NCI-H1092 (cell line): ENCODE measurements around the gene OSER1.
"Not testable (repeated sequence)": the region's sequence is repeated elsewhere in the genome, so short reads cannot be mapped to it uniquely, and the experiment has no call there.

Source experiments
- DNase-seq: peaks from one replicate; lab custom pipeline; 2025; lab: John Stamatoyannopoulos, UW

Gene OSER1

GRCh38 chr20:44200371-44200770, 10.2 kb downstream of the OSER1 start:
- DNase-seq, result no peak

DNA sequence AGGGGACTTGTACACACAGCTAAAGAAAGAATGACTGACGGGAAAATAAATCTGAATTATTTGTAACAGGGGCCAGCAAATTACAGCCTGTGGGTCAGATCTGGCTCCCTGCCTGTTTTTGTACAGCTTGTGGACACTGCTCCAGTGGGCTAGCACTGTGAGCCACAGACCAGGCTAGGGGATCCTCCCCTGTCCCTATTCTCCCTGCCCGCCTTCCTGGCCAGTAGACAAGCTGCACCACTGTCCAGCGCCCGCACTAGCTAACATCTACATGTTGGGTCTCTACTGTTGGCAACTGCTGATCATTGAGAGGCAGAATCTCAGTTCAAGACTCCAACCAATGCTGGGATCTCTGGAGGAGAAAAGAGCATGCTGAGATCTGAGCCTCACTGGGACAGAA, 10.7 kb downstream of the OSER1 start:
- DNase-seq, result no peak

GRCh38 chr20:44198872-44199271, 11.7 kb downstream of the OSER1 start:
- DNase-seq, result no peak

DNA sequence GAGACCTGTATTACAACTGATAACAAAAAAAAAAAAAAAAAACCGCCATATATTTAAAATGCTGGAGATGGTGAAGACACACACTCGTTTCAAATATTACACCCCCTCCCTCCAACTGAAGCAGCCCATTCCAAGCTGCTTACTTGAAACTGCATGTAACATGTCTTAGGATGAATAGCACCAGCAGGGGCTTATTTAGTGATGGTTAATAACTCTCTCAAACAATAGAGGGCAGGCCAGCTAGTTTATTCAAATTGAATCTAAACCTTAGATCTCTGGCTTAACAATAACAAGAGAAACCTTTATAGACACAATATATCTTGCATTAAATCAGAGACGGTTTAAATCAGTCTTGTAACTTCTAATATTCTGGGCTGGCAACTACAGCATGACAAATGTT, 14.3 kb downstream of the OSER1 start:
- no peak for DNase-seq

DNA sequence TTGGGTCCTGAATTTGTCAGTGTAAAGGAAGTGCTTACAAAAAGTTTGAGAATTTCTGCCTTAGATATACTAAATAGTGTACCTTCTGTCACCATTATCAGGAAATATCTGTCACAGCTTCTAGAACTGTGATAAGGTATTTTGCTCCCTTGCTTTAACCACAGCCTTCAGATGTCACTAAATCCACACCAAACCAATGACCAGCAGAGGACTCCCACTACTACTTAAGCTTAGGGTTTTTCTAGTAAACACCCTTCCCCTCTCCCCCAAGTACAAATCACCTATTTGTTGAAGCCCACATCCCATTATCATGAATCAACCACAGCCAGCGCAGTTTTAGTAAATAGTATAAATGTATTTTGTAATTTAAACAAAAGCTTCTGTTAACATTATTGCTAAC, 15.0 kb downstream of the OSER1 start:
- no peak for DNase-seq

DNA sequence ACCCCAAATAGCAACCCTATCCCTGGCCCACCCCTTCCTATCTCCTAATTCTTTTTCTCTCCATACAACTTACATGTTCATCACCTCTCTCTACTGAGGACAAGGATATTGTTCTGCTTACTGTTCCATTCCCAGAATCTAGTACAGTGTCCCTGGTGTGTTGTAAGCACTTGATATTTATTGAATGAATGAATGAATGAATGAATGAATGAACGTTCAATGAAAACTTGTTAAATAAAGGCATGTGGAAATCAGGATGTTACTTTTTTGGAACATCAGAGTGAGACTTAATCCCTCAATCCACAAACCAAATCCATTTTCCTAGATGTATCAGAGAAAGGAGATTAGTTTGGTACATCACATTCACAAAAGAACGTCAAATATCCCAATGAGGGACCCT, 16.8 kb downstream of the OSER1 start:
- DNase-seq, result no peak

GRCh38 chr20:44191640-44192039, 18.9 kb downstream of the OSER1 start:
- DNase-seq, result not testable (repeated sequence)

DNA sequence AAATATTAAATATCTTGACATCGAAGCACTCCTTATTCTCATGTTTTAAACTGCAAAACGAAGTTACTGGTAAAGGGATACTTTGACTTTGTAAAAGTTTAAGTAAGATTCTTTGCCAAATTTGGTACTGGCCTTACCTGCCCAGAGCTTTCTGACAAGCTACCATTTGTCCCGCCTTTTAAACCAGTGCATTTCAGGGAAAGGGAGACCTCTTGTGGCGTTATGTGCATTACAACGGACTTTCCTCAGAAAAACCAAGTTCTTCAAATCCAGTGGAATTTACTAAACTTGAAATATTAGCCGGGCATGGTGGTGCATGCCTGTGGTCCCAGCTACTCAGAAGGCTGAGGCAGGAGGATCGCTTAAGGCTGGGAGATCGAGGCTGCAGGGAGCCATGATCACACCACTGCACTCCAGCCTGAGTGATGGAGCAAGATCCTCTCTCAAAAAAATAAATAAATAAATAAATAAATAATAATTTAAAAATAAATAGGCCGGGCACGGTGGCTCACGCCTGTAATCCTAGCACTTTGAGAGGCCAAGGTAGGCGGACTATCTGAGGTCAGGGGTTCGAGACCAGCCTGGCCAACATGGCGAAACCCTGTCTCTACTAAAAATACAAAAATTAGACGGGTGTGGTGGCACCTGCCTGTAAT, 20.2 kb downstream of the OSER1 start:
- peak; percentile 20 for DNase-seq

DNA sequence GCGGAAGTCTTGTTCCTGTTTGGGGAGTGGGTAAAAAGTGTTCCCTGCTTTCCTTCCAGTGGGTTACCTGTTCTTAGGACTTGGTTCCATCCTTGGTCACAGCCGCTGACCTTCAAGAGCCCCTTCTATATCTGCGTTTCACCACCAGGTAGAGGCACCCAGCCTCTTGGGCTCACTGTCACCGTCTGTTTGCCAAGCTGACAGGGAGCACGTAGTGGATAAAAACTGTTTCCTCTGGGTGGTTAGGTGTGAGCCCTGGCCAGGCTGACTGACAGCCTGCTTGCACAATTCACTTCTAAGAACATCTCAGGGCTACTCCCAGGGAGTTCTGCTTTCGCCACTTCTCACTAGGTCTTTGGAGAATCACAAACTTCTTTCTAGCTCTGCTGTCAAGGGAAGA, 21.8 kb downstream of the OSER1 start:
- no peak for DNase-seq

DNA sequence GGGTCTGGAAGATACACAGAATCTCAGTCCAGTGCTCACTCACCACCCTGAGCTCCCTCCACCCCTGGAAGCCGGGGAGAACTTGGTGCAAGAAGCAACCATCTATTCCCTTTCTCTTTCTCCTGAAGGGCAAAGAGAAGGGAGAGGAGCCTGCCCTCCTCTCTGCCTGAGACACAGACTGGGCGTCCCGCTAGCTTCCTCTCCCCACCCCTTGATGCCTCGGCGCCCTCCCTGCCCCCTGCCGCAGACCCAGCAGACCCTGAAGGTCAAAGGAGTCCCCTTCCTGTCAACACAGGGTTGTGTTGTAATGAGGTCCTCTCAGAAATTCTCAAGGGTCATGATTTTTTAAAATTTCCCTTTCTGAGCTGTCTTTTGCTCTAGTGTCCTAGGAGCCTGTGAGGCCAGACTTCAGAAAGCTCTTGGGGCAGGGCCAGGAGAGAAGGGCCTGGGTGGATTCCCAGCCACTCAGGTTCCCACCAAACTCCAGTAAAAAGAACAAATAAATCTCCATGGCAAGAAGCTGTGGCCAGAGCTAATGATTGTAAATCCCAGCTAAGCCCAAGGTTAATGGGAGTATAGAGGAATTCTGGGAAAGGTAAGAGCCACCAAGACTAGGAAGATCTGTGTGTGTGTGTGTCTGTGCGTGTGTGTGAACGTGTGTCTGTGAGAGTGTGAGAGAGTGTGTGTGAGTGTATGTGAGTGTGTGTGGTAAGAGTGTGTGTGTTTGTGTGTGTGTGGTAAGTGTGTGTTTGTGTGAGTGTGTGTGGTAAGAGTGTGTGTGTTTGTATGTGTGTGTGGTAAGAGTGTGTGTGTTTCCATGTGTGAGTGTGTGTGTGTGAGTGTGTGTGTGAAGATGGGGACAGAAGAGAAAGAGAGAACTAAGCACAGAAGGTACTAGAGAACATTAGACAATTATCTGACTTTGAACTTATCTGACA, 22.5 kb downstream of the OSER1 start:
- DNase-seq, result no peak

- DNase-seq, result no peak
Observed at GRCh38 chr20:44187054-44187771, 23.4 kb downstream of the OSER1 start, which contains the start of gene JPH2. TSS of gene JPH2 (minus strand) at chr20:44187188. CDS start at chr20:44186705, 483 bp downstream.

DNA sequence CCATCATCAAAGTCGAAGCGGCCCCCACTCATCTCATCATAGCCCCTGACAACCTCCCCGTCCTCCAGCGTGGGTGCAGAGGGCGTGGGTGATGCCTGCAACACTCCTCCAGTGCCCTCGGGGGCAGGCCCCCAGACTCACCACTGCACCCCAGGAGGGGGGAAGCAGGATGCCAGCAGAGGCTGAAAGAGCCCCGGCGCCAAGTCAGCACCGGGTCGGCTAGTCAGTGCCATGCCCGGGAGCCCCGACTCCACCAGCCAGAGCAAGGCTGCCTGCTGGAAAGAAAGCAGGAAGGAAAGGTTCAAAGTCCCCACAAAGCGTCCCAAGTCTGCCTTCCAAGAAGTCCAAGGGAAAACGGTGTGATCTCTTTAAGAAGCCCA, 23.9 kb downstream of the OSER1 start:
- no peak for DNase-seq

- no peak for DNase-seq
Observed at GRCh38 chr20:44186201-44186600, 24.4 kb downstream of the OSER1 start.

DNA sequence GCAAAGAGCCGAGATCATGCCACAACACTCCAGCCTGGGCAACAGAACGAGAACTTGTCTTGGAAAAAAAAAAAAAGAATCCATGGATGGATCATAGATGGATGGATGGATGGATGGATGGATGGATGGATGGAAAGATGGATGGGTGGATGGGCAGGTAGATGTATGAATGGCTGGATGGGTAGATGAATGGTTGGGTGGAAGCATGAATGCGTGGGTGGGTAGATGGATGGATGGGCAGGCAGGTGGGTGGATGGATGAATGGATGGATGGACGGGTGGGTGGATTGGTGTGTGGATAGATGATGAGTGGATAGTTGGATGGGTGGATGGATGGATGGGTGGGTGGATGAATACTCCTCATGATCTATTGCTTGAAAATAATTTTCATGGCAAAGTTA, 25.0 kb downstream of the OSER1 start:
- no peak for DNase-seq

DNA sequence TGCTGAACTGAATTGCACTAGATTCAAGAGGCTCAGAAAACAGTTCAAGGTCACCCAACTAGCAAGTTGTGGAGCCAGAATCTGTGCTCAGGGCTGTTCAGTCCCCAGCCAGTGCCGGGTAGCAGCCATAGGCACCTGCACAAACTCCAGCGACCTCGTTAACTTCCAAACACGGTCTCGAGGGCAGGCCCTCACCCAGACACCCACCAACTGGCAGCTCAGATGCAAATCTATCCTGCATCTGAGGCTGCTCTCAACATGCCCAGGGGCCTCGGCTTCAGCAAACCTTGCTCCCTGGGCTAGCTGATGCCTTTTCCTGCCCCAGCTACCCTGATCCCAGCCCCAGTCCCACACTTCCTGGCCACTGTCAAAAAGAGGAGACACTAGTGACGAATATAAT, 27.3 kb downstream of the OSER1 start:
- no peak for DNase-seq

GRCh38 chr20:44182863-44183262, 27.7 kb downstream of the OSER1 start:
- DNase-seq, result no peak

DNA sequence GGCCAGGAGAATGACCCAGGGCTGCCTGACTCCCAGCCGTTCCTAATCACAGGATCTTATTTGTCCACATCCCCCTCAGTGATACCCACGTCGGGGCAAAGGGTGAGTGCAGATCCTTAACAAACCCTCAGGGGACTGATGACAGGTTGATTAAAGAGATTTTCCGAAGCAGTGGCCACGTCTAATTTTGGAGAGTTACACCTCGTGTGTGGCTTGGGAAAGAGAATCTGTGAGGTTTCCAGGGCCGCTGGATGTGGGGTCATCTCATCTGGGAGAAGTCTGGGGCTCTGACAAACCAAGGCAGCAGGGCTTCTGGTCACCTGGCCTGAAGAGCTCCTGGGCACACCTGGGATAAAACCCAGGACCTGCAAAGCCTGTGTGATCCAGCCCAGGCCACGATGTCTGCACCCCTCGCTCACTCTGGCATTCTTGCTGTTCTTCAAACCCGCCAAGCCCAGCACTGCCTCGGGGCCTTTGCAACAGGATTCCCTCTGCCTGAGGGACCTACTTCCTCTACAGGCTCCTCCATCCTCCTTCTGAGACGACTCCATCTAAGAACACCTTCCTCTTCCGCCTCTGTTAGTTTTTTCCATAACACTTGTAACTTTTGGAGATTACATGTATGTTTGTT, 28.3 kb downstream of the OSER1 start:
- no peak for DNase-seq

DNA sequence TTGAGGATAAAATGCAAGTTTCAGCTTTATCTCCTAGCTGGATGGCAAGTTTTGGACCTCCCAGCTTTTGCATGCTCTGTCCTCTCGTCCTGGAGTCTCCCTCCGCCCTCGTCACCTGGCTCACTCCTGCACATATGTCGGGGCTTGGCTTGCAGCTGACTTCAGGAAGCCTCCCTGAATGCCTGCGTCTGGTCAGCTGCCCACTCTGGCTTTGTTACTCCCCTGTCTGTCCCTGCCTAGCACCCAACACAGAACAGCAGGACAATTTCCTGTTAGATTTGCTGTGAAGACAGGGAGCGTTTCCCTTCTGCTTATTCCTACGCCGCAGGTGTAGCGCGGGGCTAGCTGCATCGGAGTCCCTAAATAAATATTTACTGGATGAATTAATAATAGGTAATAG, 29.0 kb downstream of the OSER1 start:
- no peak for DNase-seq

DNA sequence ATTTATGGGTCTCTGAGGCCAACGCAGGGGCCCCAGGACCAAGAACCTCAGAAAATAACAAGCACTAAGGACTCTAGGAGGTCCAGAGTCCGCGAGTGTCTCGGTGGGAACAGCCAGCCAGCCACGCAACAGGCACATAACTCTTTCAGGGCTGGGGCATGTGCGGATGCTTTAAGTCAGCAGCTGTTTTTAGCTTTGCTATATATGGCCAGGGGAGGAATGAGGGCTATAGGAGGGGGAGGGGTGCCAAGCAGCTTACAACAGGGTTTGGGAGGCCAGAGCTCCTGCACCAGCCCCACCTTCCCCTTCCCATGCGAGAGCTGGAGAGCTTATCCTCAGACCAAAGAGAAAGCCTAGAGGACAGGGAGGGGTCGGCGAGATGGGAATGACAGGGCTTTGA, 29.8 kb downstream of the OSER1 start:
- no peak for DNase-seq

DNA sequence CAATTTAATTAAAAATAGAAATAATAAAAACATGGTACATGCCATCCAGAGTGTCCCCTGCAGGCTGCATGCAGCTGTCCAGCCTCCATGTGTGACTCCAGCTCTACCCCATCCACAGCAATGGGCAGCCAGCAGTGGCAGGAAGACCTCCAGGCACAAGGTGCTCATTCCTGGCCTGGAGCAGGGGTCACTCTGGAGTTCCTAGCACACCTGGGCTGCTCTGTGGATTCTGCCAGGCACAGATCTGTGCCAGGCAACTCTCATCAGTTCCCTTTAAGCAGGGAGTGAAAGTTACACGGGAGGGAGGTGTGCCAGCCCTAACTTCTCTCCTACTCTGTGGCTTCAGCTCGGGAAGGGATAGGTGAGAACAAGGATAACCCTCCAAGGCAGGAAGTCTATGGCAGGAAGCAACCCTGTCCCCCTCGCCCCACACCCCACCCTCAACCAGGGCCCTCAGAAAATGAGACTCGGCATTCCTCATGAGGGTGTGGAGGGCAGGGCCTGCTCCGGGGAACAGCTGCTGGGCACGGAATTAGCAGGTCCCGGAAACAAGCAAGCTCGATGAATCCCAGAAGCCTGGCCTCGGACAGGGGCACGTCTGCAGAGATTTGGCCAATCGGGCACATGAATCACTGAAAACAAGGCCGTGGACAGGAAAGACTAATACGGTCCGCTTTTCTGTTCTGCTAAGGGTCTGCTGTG, 33.6 kb downstream of the OSER1 start:
- DNase-seq, result no peak

GRCh38 chr20:44174996-44175765, 35.4 kb downstream of the OSER1 start:
- DNase-seq, result no peak
